HL-60/S4 treated with phorbol 12-myristate 13-acetate at 8.2 ng/mL for 4 days and 3 days (cell line): Measurements from ENCODE around the gene GRAMD1A.

Experiments
- in situ Hi-C: fragments of 300-500 bp; cut with MboI; formaldehyde crosslinking; loops from 2 replicates; pipeline ENCODE4 v1.15.0; 2022; ENCODE audit warnings: low sequenced_read_pairs

Gene GRAMD1A

GRCh38 chr19:35069696-35070095 is 69.6 kb downstream of the GRAMD1A start:
- in situ Hi-C loops: no loop called here

GRCh38 chr19:35070471-35070870 is 70.3 kb downstream of the GRAMD1A start:
- in situ Hi-C loops: no loop called here

DNA sequence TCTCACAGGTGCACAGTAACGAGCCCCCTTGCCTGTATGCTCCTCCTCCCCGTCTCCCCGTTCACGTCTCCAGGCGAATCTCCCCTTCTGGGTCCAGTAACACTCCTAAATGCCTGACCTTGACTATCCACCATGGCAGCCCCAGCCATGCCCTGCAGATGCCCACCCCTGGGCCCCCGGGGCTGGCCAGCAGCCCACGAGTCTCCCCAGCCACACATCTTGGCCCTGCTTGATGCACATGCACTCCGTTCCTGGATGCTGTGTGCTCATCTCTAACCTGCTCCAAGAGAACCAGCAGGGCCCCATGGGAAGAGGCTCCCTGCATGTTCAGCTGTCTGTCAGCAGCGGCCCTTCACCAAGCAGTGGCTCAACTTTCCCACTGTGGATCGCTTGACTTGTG is 73.4 kb downstream of the GRAMD1A start:
- in situ Hi-C loops: no loop called here

DNA sequence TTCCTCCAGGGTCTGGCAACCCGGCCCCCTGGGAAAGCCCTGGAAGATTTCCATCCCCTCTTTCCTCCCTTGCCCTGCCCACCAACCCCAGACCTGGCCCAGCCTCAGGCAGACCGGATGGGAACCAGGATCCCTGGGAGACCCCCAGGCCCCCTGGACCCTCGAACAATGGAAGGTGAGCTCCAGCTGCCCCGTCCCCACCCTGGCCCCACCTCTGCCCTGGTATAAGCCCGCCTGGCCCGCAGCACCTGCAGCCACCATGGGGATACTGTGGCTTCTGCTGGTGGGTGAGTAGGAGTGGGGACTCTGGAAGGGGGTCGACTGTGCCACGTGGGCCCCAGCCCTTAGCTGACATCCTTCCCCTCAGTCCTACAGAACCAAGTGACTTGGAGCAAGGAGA is 73.8 kb downstream of the GRAMD1A start:
- in situ Hi-C loops: no loop called here

DNA sequence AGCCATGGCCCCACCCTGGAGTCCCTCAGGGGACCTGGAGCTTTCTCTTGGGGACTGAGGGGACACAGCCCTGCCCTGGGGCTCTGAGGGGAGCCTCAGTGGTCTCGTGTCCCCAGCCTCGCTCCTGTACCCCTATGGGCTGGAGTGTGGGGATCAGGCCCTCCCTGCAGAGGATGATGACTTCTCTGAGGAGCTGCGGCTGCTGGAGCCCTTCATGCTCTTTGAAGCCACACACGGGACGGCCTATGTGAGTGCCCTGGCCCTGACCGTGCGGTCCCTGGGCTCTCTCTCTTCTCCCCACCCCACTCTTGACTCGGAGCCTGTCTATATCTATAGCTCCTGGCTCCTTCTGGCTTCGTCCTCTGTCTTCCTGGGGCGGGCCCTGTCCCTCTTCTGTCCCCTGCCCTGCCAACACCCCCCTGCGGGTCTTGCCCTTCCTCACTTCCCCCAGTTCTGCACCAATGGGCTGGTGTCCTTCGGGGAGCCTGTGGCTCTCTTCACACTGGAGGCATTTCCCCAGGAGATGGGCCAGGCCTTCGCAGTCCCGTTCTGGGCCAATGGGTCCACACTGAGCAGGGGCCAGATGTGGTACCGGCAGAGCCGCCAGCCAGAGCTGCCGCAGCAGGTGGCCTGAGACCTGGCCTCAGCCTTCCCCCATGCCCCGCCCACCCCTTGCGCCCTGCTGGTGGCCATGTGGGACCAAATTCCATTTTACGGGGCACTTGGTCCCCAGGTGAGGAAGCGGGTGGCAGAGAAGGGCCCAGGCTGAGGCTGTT is 74.5 kb downstream of the GRAMD1A start:
- in situ Hi-C loops: no loop called here

GRCh38 chr19:35075202-35076025 is 75.3 kb downstream of the GRAMD1A start:
- in situ Hi-C loops: no loop called here

- in situ Hi-C loops: no loop called here
These were observed 75.9 kb downstream of the GRAMD1A start for GRCh38 chr19:35076026-35076370.
